SHP77 treated with DMSO at 0.1 percent for 48 hours (cell line): ENCODE measurements around the gene IQGAP2.
"Not testable (repeated sequence)": the region's sequence is repeated elsewhere in the genome, so short reads cannot be mapped to it uniquely, and the experiment has no call there.

Experiments used
- DNase-seq: peaks from one replicate; lab custom pipeline; 2025; lab: John Stamatoyannopoulos, UW

IQGAP2 gene

DNA sequence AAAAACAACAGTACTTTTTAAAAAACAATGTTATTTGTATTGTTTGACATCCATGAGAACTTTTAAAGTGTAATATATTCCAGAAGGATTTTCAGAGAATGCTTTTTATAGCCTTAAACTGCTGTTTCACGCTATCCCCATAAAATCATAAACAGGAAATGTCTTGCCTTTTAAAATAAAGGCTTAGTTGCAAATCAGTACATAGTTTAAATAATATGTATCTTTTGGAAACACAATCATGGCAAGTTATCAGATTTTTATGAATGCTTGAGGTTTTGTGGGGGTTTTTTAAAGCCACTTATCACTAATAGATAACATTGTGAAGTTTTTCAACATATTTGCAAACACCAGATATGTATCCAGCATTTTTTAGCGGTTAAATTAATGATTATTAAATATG is 257.3 kb downstream of the IQGAP2 start:
- no peak for DNase-seq

DNA sequence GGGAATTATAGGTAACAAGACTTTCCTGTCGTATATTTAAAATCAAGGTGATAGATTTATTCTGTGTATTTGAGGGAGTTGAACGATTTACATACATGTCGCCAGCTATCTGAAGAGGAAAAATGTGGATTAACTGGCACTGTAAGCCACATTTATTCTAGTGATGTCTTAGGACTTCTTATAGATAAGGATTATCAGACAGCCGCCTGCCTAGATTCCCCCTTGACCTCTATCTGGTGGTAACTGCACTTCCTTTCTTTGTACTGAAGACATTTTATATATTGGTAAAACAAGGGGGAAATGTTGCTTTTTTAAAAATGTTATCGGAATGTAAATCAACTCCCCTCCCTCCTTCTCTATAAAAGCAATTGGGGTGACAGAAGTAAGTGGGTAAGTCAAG is 259.4 kb downstream of the IQGAP2 start:
- DNase-seq = no peak

DNA sequence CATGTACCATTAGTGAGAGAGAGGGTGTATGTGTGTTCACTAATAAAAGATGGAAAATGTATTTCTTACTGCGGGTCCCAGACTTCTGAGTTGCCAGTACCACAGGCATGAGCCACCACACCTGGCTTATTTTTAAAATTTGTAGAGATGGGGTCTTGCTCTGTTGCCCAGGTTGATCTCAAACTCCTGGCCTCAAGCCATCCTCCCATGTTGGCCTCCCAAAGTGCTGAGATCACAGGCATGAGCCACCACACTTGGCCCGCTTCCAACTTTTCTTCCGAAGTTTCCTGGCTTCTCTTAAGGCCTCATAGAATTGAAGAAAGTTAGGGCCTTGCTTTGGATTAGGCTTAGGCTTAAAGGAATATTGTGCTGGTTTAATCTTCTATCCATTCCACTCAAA is 260.5 kb downstream of the IQGAP2 start:
- no peak for DNase-seq

DNA sequence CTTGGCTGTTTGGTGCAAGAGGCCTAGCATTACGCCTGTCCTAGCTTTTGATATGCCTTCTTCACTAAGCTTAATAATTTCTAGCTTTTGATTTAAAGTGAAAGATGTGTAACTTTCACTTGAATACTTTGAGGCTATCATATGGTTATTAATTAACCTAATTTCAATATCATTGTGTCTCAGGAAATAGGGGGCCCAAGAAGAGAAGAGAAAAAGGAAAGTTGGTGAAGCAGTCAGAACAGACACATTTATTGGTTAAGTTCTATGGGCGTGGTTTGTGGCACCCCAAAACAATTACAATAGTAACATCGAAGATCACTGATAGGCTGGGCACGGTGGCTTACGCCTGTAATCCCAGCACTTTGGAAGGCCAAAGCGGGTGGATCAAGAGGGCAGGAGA is 261.0 kb downstream of the IQGAP2 start:
- DNase-seq = no peak

DNA sequence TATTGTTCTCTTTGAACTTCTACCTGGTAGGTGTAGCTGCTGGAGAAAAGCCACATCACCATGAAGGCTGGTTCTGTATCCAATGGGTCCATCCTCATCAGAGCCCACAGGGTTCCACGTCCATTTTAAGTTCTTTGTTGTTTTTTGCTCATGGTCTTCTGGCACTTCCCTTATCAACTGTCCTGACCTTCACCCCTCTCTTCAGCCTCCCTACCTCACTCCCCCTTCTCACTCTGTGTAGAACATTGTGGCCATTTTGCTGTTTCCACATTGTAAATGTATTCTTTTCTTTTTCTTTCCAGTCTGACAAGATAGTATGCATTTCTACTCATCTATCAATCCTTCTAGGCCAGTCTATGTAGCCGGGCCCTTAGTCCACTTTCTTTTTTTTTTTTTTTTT is 264.4 kb downstream of the IQGAP2 start:
- no peak for DNase-seq

DNA sequence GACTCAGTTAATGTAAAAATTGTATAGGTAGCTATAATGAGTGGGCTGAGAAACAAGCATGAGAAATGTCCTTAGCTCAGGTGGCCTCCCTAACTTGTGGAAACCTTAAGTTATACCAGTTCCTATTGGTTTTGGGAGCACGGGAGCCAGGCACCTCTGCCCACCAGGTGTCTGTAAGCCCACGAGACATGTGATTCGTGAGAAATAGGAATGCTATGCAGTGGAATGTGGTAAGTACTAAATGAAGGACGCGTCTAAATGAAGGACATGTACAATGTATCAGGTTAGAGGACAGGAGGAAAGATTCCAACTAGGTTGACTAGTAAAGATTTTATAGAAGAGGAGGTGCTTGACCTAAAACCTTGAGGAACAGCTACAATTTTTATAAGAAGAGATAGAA is 266.2 kb downstream of the IQGAP2 start:
- no peak for DNase-seq

DNA sequence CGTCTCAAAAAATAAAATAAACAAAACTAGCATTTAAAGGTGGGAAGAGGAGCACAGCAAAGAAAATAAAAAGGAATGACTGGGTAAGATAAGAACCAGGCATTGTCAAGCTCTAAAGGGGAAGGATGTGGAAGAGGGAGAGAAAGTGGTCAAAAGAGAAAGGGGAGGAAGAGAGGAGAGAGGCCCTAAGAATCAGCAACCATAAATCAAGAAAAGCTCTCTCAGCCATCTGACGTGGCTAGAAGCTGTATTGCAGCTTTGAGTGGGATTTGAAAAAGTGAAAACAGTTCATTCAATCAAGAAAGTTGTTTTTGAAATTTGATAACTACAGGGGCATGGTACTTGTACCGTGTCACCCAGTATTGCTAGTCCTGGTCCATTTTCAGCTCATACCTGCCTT is 267.4 kb downstream of the IQGAP2 start:
- DNase-seq = no peak

DNA sequence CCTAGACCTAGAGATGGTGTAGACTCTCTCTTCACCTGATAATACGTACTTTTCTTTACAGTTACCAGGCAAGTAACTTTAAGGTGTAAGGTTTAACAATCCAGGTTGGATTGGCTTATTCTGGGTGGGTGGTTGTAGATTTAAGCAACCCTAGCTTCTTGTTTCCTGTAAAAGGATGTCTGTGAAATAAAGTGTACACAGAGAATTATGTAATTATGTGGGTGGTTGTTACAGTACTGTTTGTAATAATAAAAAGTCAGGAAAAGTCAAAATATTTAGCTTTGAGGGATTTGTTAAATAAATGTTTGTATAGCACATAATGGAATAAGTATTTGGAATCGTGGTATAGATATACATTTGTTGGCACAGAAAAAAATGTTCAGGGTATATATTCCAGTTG is 269.2 kb downstream of the IQGAP2 start:
- DNase-seq = no peak

DNA sequence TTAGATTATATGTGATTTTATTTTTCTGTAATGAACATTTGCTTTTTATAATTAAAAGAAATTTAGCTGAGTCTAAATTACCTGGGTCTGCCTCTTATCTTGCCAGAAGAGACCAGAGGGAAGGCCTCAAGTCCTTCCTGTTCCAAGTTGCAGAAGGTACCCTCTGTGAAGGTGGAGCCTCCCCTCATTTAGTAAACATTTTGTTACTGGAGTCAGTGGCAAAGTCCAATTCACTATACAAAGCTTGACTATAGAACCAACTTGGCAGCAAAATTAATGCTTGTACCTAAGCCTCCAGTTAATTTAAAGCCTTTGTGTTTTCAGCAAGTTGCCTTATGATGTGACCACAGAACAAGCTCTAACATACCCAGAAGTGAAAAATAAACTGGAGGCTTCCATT is 270.0 kb downstream of the IQGAP2 start:
- no peak for DNase-seq

DNA sequence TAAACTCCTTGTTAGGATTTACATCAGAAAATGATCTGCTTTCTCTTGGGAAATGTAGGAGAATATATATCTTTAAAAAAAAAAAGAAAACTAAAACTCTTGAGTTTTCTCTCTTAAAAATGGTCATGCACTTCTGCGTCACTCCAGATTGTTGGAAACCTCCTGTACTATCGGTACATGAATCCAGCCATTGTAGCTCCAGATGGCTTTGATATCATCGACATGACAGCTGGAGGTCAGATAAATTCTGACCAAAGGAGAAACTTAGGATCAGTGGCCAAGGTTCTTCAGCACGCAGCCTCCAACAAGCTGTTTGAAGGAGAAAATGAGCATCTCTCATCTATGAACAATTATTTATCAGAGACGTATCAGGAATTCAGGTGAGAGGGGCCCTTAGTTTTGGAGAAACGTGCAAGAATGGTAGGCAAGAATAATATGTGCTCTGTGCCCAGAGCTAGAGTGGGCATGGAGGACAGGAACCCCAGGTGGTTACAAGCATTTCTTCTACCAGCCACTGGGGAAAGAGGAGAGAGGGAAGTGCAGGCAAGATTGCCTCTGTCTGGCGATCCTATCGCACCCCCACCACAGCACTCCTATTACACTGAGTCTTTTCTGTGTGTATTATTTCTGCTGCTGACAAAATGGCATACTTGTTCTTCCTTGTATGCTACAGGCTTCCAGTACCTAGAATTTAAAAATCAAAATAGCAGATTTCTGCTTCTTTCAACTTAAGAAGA is 271.4 kb downstream of the IQGAP2 start:
- no peak for DNase-seq

DNA sequence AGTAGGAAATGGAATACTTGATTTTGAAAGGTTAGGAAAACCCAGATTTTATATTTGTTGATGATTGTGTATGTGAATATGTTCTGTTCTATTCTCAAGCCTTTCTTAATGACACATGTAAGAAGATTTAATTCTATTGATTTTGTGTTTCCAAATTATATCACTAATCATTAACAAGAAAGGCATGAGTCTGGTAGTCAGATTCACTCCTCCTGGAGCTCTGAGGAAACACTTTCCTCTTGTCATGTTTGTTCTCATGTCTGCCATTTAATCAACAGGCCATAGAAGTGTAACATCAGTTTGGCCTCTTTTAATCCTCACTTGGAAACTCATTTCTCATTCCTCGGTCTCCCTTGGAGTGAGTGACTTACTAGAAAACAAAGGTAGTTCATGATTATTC is 272.3 kb downstream of the IQGAP2 start:
- no peak for DNase-seq

DNA sequence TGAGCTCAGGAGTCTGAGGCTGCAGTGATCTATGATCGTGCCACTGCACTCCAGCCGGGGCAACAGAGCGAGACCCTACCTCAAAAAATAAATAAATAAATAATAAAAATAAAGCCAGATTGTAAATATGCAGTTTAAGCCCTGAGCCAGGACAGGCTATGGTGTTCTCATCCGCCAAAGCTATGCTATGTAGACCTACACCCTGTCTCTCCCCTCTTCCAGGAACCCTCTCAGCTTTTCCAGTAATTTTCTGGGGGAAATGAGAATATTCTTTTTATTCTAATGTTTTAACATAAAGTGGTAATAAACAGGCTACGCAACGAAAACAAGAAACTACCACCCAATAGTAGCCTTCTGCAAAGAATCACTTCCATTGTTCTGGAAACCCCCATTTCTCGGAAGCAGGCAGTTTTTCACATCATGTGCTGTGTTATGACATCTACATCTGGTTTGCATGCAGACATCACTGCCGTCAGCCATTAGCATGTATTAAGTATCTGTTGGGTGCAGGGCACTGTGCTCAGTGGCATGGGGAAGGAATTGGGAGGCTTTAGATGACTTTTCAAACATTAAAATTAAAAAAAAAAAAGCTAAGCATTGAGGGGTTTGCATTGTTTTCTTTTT is 274.9 kb downstream of the IQGAP2 start:
- no peak for DNase-seq

DNA sequence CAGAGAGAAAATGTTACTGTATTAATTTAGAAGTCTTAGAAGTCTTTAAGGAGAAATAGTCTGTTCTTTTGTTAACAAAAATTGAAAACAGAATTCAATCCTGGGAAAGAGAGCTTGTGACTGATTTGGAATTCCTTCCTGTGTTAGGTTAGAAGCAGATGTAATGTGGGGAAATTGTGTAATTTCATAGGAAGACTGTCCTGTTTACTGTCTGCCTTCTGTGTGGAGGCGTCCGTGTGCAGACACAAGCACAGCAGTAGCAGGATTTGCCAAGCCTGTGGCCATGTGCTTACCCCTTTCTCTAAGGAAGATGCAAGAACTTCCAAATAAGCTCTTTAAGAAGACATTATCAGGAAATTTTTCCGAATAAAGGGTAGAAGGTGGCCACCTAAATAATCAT is 276.1 kb downstream of the IQGAP2 start:
- DNase-seq = no peak

DNA sequence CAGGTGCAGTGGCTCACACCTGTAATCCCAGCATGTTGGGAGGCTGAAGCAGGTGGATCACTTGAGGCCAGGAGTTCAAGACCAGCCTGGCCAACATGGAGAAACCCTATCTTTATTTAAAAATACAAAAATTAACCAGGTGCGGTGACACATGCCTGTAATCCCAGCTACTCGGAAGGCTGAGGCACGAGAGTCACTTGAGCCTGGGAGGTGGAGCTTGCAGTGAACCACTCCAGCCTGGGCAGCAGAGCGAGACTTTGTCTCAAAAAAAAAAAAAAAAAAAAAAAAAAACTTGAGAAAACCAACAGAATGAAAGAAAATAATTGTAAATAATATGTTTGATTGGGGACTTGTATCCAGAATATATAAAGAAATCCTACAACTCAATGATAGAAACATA is 277.7 kb downstream of the IQGAP2 start:
- DNase-seq = not testable (repeated sequence)

DNA sequence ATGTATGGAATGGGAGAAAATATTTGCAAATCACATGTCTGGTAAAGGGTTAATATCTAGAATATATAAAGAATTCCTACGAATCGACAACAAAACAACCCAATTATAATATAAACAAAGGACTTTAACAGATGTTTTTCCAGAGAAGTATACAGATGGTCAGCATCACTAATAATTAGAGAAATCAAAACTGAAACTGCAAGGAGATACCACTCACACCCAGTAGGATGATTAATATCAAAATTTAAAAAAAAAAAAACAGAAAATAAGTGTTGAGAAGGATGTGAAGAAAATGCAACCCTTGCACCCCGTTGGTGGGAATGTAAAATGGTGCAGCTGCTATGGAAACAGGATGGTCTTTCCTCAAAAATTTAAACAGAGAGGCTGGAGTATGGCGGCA is 278.2 kb downstream of the IQGAP2 start:
- no peak for DNase-seq

DNA sequence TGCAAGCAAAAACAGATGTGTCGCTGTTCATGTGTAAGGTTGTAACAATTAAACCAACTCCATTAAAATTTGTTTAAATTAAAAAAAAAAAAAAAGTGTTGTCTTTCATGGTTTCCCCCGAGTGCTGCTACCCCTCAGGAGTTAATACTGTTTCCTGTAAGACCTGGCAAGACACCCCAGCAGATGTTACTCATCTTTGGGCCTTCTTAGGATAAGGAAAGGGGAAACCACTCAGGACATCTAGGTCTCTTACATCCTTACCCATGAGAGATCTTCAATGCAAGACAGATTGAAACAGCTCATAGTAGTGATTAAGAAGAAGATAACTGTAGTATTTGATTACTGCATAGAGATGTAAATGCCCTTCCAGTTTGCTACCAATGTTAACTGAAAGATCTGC is 279.3 kb downstream of the IQGAP2 start:
- no peak for DNase-seq

DNA sequence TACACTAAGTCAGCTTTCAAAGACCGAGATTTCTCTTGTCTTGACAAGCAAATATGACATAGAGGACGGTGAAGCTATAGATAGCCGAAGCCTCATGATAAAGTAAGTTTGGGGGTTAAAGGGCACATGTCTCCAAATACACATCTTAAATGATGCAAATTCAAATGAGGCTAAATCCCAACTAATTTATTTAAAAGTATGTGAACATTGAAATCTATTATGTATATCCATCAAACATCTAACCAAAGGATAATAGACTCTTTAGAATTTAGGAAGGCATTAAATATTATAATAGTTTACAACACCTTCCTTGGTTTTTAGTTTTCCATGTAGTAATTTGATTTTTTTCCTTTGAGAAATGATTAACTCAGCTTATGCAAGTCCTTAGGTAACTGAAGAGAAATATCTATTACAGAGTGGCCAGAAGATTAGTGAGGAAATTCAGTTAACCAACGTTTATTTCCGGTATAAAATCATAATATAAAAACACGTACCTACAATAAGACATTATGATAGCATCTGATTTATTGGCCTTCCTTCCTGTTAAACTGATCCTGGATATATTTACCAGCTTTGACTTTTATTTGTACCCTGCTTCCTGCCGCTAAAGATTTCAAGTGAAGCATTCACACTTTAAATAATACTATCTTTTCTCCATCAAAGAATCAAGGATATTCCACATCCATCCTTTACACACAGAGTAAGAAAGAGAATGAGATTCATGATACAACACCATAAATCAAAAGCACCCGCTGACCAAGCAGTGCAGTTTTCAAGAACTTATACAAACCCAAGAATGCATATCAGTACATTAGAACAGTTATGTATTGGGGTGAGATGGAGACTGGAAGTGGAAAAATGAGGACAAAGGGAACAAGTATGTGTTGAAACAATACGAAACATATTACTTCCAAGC is 281.0 kb downstream of the IQGAP2 start:
- DNase-seq = no peak

DNA sequence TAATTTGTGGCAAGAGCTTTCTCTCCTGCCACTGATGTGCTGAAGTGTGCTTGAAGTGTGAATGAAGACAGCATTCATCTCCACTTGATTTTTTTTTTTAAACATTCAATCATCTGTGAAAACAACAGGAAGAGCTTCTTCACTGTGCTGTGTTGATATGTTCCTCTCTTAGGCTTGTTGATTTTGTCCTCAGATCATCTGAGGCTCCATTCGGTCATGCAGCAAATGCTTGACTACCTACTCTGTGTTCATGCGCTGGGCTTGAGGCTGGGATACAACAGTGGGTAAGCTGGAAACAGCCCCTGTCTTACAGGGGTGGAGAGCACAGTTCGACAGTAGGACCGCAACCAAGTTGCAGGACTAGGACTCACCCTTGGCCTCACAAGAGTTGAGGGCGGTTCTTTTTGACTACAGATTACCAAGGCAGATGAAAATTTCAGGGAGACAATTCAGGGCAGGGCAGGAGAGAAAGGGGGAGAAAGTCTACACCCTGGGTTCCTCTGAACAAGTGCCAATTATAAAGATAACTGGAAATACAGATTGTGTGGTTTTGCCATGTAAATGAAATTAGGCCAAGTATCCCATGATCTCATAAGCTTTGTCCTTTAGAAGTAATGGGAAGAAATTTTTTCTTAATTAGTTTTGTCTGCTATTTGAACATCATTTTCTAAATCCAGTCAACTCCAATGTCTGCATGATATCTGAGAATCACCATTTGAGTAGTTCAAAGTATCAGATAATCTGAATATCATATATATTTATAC is 281.9 kb downstream of the IQGAP2 start:
- DNase-seq = no peak

DNA sequence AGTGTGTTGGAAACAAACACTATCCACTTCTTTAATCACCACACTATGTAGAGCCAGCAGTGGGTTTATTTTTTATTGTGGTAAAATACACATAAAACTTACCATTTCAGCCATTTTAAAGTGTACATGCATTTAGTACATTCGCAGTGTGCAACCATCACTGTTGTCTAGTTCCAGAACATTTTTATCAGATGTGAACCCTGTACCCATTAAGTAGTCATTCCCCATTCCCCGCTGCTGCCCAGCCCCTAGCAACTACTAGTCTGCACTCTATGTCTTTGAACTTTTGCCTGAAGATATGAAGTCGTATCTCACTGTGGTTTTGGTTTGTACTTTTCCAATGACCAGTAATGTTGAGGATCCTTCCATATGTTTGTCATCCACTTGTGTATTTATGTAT is 282.6 kb downstream of the IQGAP2 start:
- DNase-seq = no peak

DNA sequence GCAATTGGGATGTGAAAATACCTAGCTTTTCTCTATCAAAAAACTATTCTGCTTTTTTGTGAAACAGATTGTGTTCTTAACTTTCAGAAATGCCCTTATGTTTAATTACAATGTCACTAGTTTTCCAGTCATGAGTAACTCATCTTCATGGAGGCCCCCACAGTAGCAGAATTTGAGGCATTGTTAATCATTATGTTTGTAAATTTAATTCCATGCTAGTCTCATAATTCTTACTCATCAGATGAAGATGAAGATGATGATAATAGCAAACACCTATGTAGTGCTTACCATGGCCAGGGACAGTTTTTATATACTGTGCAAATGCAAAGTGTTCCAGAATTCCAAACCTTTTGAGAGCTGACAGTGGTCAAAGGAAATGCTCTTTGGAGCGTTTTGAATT is 285.1 kb downstream of the IQGAP2 start:
- no peak for DNase-seq

DNA sequence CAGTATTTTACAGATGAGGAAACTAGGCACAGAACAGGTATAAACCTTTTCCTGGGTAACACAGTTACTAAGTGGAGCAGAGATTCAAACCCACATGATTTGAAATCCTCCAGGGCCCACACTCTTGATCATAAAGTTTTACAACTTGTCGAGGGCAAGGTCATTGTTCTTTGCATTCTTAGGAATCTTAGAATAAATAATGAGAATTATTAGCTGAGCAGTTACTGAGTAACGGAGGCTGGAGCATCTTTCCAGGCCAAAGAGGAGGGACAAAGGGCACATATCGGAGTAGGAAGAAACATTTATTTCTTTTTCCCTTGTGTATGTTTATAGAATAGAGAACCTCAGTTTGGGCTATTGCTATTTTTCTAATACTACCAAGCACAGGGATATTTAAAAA is 285.8 kb downstream of the IQGAP2 start:
- no peak for DNase-seq

DNA sequence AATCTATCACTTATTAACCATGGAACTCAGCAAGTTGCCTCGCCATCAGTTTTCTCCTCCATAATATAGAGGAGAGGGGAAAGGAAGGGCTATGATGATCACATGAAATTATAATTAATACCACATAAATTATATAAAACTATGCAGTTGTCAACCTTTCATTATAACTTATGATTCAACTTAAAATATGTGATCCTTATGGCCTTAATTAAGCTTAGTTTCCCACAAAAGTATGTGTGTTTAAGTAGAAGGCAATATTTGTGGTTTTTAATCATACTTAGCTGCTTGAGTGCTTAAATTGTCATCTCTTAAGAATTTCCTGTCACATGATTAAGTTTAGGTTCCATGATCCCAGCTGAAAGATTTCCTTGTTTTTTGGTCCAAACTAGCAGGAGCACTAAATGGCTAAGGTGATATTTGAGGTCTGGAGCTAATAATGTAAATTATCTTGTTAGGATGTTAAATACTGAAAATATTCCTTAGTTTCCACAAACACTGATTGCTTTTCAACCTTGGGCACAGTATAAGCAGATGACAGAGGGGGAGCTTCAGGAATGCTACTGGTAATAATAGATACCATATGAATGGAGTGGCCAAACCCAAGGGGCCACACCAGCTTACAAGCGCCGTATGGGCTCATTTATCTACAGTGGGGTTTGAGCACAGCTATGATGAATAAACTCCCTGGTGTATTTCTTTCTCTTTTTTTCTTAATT is 286.4 kb downstream of the IQGAP2 start:
- DNase-seq = no peak
